ENCODE results near the gene GPC6. TPM values are rescaled to one million over a fixed set of nuclear protein-coding genes. Genes with fewer than 3 reads are reported as not detected.

GPC6 gene
- total and polyA plus RNA-seq, 2 donors (not counting 3 experiments of a cell fraction or from before 2014, with no cell fraction given), result 0.01 TPM; not detected in 1

- no peak for TF ChIP-seq JUN (IDR thresholded peaks at IDR 0.05; ENCODE audit: borderline replicate concordance, insufficient read depth, insufficient read length, low read depth)
- no peak for TF ChIP-seq MAX (IDR thresholded peaks at IDR 0.05; ENCODE audit: insufficient read depth, insufficient read length)
- TF ChIP-seq MYC (IDR thresholded peaks at IDR 0.05; ENCODE audit: low read depth, low read length), result no peak
- TF ChIP-seq POLR2AphosphoS5 (IDR thresholded peaks at IDR 0.05; ENCODE audit: insufficient read depth, low read depth, low read length), result no peak
- TF ChIP-seq GATA2 (IDR thresholded peaks at IDR 0.05; ENCODE audit: insufficient read depth, insufficient read length, low read depth, low read length), result no peak
- no peak for TF ChIP-seq EZH2 (IDR thresholded peaks at IDR 0.05; ENCODE audit: borderline replicate concordance, low read depth, low read length, severe bottlenecking)
- no peak for TF ChIP-seq FOS (IDR thresholded peaks at IDR 0.05; ENCODE audit: borderline replicate concordance, insufficient read depth, low read length)
- TF ChIP-seq CTCF (IDR thresholded peaks at IDR 0.05; ENCODE audit: extremely low read depth in 1 of 2, insufficient read depth in 1 of 2, low read depth in 1 of 2, low read length in 2 of 2), result no peak
- TF ChIP-seq POLR2A (IDR thresholded peaks at IDR 0.05; ENCODE audit: low read depth, low read length), result no peak
- Histone ChIP-seq H3K4me3 (replicated peaks in 1 of 3; ENCODE audit: insufficient read depth in 1 of 3, low read depth in 1 of 3, low read length in 3 of 3) (no peak overlapping the region), H2AFZ (ENCODE audit: low read depth, low read length) (no peak overlapping the region), H3K27me3 (ENCODE audit: control insufficient read depth in 2 of 2, insufficient read depth in 2 of 2, low read length in 2 of 2) (no peaks in the 10 kb centered on the region), H4K20me1 (replicated peaks; ENCODE audit: control insufficient read depth, extremely low read depth, insufficient read depth, low read length) (no peaks in the 10 kb centered on the region), H3K79me2 (ENCODE audit: control insufficient read depth, insufficient read depth, low read length) (no peaks in the 10 kb centered on the region), H3K9me3 (replicated peaks; ENCODE audit: control insufficient read depth, insufficient read depth, low read length) (peaks cover under 1% of the 10 kb centered on the region), H3K36me3 (ENCODE audit: control insufficient read depth in 2 of 2, extremely low read depth in 1 of 2, insufficient read depth in 2 of 2, low read length in 2 of 2) (no peaks in the 10 kb centered on the region), H3K4me2 (ENCODE audit: insufficient read depth, low read length) (no peak overlapping the region), H3K27ac (ENCODE audit: insufficient read depth, low read depth, low read length) (no peak overlapping the region), H3K4me1 (ENCODE audit: control insufficient read depth, extremely low read depth, insufficient read depth, low read length) (no peaks in the 10 kb centered on the region), H3K9me1 (replicated peaks; ENCODE audit: control insufficient read depth, extremely low read depth, insufficient read depth, low read length) (no peaks in the 10 kb centered on the region), H3K9ac (replicated peaks; ENCODE audit: extremely low read depth, insufficient read depth, low read length) (no peak overlapping the region)
- dilution Hi-C loops (cut with MboI; ENCODE audit: extremely low pct_ligation_motif_present, low sequenced_read_pairs), result no loop called here
- FAIRE-seq (no peak), DNase-seq (ENCODE audit: low read depth, low spot score) (no peak)
- intact Hi-C loops (cut with micrococcal nuclease), result no loop called here
- POLR2A ChIA-PET, result no interaction called here
- CTCF ChIA-PET, result no interaction called here
- no TSS peak for BruUV-seq (replicated peaks)
These were observed 240.6 kb downstream of the GPC6 start for GRCh38 chr13:93467175-93467574.

Data from endothelial cell of umbilical vein (primary cell).